ENCODE measurements around the gene GAS7.

DNA sequence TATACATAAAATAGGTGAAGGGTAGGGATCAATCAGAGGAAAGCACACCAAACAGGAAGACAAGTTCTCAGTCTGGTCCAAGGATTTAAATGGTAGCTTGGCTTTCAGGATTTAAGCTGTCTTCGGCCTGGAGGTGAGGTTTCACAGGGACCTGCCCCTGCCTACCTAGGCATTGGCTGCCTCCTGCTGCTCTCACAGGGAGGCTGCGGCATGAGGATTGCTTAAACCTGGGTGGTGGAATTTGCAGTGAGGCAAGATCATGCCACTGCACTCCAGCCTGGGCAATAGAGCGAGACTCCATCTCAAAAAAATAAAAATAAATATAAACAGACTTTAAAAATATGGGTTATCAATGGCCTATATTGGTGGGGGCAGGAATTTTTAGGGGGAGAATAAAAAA, 114.5 kb downstream of the GAS7 start:
- TF ChIP-seq FOSL1 (IDR thresholded peaks at IDR 0.05; ENCODE audit: low read depth) (no peak), SIN3A (IDR thresholded peaks at IDR 0.05; ENCODE audit: low read depth) (no peak), ZFX (IDR thresholded peaks at IDR 0.05) (no peak), YY1 (IDR thresholded peaks at IDR 0.05; ENCODE audit: extremely low read depth, insufficient replicate concordance, low read depth, low read length) (no peak), ZNF274 (IDR thresholded peaks at IDR 0.05; ENCODE audit: low read depth, low read length) (no peak), POLR2AphosphoS5 (IDR thresholded peaks at IDR 0.05; ENCODE audit: low read depth, low read length) (no peak), SP1 (IDR thresholded peaks at IDR 0.05; ENCODE audit: low read depth) (no peak), REST (IDR thresholded peaks at IDR 0.05; ENCODE audit: low read depth) (no peak), EZH2 (IDR thresholded peaks at IDR 0.05) (no peak)
- TF ChIP-seq, protein P1, sequence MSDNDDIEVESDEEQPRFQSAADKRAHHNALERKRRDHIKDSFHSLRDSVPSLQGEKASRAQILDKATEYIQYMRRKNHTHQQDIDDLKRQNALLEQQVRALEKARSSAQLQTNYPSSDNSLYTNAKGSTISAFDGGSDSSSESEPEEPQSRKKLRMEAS (IDR thresholded peaks at IDR 0.05): no peak
- TF ChIP-seq, protein P2, sequence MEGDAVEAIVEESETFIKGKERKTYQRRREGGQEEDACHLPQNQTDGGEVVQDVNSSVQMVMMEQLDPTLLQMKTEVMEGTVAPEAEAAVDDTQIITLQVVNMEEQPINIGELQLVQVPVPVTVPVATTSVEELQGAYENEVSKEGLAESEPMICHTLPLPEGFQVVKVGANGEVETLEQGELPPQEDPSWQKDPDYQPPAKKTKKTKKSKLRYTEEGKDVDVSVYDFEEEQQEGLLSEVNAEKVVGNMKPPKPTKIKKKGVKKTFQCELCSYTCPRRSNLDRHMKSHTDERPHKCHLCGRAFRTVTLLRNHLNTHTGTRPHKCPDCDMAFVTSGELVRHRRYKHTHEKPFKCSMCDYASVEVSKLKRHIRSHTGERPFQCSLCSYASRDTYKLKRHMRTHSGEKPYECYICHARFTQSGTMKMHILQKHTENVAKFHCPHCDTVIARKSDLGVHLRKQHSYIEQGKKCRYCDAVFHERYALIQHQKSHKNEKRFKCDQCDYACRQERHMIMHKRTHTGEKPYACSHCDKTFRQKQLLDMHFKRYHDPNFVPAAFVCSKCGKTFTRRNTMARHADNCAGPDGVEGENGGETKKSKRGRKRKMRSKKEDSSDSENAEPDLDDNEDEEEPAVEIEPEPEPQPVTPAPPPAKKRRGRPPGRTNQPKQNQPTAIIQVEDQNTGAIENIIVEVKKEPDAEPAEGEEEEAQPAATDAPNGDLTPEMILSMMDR (IDR thresholded peaks at IDR 0.05 in 2 of 3, conservative IDR thresholded peaks at IDR 0.05 in 1 of 3; ENCODE audit: borderline replicate concordance in 1 of 3, insufficient read depth in 1 of 3, low read depth in 2 of 3, low read length in 2 of 3): no peak
- TF ChIP-seq, protein P3, sequence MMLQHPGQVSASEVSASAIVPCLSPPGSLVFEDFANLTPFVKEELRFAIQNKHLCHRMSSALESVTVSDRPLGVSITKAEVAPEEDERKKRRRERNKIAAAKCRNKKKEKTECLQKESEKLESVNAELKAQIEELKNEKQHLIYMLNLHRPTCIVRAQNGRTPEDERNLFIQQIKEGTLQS (IDR thresholded peaks at IDR 0.05): no peak
- TF ChIP-seq, protein P4, sequence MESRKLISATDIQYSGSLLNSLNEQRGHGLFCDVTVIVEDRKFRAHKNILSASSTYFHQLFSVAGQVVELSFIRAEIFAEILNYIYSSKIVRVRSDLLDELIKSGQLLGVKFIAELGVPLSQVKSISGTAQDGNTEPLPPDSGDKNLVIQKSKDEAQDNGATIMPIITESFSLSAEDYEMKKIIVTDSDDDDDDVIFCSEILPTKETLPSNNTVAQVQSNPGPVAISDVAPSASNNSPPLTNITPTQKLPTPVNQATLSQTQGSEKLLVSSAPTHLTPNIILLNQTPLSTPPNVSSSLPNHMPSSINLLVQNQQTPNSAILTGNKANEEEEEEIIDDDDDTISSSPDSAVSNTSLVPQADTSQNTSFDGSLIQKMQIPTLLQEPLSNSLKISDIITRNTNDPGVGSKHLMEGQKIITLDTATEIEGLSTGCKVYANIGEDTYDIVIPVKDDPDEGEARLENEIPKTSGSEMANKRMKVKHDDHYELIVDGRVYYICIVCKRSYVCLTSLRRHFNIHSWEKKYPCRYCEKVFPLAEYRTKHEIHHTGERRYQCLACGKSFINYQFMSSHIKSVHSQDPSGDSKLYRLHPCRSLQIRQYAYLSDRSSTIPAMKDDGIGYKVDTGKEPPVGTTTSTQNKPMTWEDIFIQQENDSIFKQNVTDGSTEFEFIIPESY (IDR thresholded peaks at IDR 0.05; ENCODE audit: extremely low read depth, insufficient replicate concordance, low read length): no peak

Measured in HCT116 (cell line).